Measurements from ENCODE around the gene NCAPG. TPM values are rescaled to one million over a fixed set of nuclear protein-coding genes. Genes with fewer than 3 reads are reported as not detected.

Gene NCAPG
- polyA plus RNA-seq, 1 donor from 2014 or later = 3.1 TPM

- Histone ChIP-seq H3K27me3 (ENCODE audit: insufficient read depth, low read depth, low read length) (no peaks in the 10 kb centered on the region), H3K79me2 (replicated peaks; ENCODE audit: insufficient read depth, low read length) (peaks cover 64% of the 10 kb centered on the region), H4K20me1 (ENCODE audit: insufficient read depth) (no peaks in the 10 kb centered on the region), H2AFZ (ENCODE audit: low read depth, low read length) (no peak overlapping the region), H3K9me3 (ENCODE audit: low read length) (no peaks in the 10 kb centered on the region), H3F3A (ENCODE audit: insufficient read depth, low read length, poor library complexity, severe bottlenecking) (peaks cover 4% of the 10 kb centered on the region), H3K27ac (ENCODE audit: low read length) (no peak overlapping the region), H3K36me3 (ENCODE audit: insufficient read depth, low read length) (no peaks in the 10 kb centered on the region), H3K9ac (ENCODE audit: low read length) (no peak overlapping the region), H3K9me2 (ENCODE audit: insufficient read depth, low read length) (no peaks in the 10 kb centered on the region), H3K4me3 (ENCODE audit: low read length) (no peak overlapping the region), H3K4me2 (ENCODE audit: low read length) (no peak overlapping the region)
- no peak for TF ChIP-seq TAF1 (IDR thresholded peaks at IDR 0.05; ENCODE audit: low read depth)
- no peak for TF ChIP-seq POLR2AphosphoS5 (IDR thresholded peaks at IDR 0.05)
- TF ChIP-seq, protein P1, sequence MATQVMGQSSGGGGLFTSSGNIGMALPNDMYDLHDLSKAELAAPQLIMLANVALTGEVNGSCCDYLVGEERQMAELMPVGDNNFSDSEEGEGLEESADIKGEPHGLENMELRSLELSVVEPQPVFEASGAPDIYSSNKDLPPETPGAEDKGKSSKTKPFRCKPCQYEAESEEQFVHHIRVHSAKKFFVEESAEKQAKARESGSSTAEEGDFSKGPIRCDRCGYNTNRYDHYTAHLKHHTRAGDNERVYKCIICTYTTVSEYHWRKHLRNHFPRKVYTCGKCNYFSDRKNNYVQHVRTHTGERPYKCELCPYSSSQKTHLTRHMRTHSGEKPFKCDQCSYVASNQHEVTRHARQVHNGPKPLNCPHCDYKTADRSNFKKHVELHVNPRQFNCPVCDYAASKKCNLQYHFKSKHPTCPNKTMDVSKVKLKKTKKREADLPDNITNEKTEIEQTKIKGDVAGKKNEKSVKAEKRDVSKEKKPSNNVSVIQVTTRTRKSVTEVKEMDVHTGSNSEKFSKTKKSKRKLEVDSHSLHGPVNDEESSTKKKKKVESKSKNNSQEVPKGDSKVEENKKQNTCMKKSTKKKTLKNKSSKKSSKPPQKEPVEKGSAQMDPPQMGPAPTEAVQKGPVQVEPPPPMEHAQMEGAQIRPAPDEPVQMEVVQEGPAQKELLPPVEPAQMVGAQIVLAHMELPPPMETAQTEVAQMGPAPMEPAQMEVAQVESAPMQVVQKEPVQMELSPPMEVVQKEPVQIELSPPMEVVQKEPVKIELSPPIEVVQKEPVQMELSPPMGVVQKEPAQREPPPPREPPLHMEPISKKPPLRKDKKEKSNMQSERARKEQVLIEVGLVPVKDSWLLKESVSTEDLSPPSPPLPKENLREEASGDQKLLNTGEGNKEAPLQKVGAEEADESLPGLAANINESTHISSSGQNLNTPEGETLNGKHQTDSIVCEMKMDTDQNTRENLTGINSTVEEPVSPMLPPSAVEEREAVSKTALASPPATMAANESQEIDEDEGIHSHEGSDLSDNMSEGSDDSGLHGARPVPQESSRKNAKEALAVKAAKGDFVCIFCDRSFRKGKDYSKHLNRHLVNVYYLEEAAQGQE (IDR thresholded peaks at IDR 0.05; ENCODE audit: borderline replicate concordance) = no peak
- TF ChIP-seq RAD21 (conservative IDR thresholded peaks at IDR 0.05) = no peak
- no peak for TF ChIP-seq CTCF (IDR thresholded peaks at IDR 0.05; ENCODE audit: poor library complexity, severe bottlenecking)
- TF ChIP-seq MXI1 (conservative IDR thresholded peaks at IDR 0.05; ENCODE audit: poor library complexity, severe bottlenecking) = no peak
- TF ChIP-seq EP300 (conservative IDR thresholded peaks at IDR 0.05; ENCODE audit: poor library complexity, severe bottlenecking) = no peak
- TF ChIP-seq SMC3 (conservative IDR thresholded peaks at IDR 0.05; ENCODE audit: poor library complexity) = no peak
- TF ChIP-seq EZH2 (IDR thresholded peaks at IDR 0.05; ENCODE audit: borderline replicate concordance, insufficient read depth, low read length, poor library complexity, severe bottlenecking) = no peak
Observed at GRCh38 chr4:17812801-17813200, 2.0 kb downstream of the NCAPG start.

DNA sequence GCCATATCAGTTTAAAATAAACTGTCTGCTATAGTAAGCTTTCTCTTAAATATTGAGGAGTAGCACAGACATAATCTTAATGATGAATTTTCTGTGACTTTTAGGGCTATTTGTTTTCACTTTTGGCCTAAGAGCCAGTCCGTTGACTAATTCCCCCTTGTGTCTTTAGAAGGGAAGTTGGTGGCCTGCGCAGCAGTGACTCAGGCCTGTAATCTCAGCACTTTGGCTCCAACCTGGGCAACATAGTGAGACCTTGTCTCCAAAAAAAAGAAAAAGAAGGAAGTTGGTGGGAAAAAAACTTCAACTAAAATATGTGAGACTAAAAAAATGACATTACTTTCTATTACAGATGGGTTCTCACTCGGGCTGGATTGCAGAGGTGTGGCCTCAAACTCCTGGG, 3.4 kb downstream of the NCAPG start:
- H2AFZ ChIP-seq (ENCODE audit: low read depth, low read length) = no peak overlapping the region
- H3K4me2 ChIP-seq (ENCODE audit: low read length) = no peak overlapping the region
- H3K9ac ChIP-seq (ENCODE audit: low read length) = no peak overlapping the region
- no peaks in the 10 kb centered on the region for H3K9me3 ChIP-seq (ENCODE audit: low read length)
- H3K4me3 ChIP-seq (ENCODE audit: low read length) = no peak overlapping the region
- TF ChIP-seq EZH2 (IDR thresholded peaks at IDR 0.05; ENCODE audit: borderline replicate concordance, insufficient read depth, low read length, poor library complexity, severe bottlenecking) (no peak), TAF1 (IDR thresholded peaks at IDR 0.05; ENCODE audit: low read depth) (no peak), RAD21 (conservative IDR thresholded peaks at IDR 0.05) (no peak), EP300 (conservative IDR thresholded peaks at IDR 0.05; ENCODE audit: poor library complexity, severe bottlenecking) (no peak), MXI1 (conservative IDR thresholded peaks at IDR 0.05; ENCODE audit: poor library complexity, severe bottlenecking) (no peak), SMC3 (conservative IDR thresholded peaks at IDR 0.05; ENCODE audit: poor library complexity) (no peak)
- TF ChIP-seq, protein P1 (IDR thresholded peaks at IDR 0.05; ENCODE audit: borderline replicate concordance) = no peak
- no peaks in the 10 kb centered on the region for H3K9me2 ChIP-seq (ENCODE audit: insufficient read depth, low read length)
- H3F3A ChIP-seq (ENCODE audit: insufficient read depth, low read length, poor library complexity, severe bottlenecking) = peaks cover 4% of the 10 kb centered on the region
- no peak overlapping the region for H3K27ac ChIP-seq (ENCODE audit: low read length)
- no peaks in the 10 kb centered on the region for H4K20me1 ChIP-seq (ENCODE audit: insufficient read depth)
- peaks cover 51% of the 10 kb centered on the region for H3K79me2 ChIP-seq (replicated peaks; ENCODE audit: insufficient read depth, low read length)
- no peaks in the 10 kb centered on the region for H3K27me3 ChIP-seq (ENCODE audit: insufficient read depth, low read depth, low read length)
- H3K36me3 ChIP-seq (ENCODE audit: insufficient read depth, low read length) = no peaks in the 10 kb centered on the region

Data from neural cell (in vitro differentiated cells).